IMR-90 (cell line): ENCODE results near the gene MOXD1. TPM values are rescaled to one million over a fixed set of nuclear protein-coding genes. Genes with fewer than 3 reads are reported as not detected.

ENCODE experiments used
- ATAC-seq: fragments of 200-7000 bp; cut with Tn5 transposase; 2 replicates; pipeline ENCODE4 v1.9.1; 2020; ENCODE audit warnings: low read depth, mild to moderate bottlenecking, moderate library complexity
- BruUV-seq: library from RNA; stranded (reverse); fragments of 400-500 nt; replicated peaks from 2 replicates; lab custom pipeline; 2021; lab: Mats Ljungman, UMichigan
- CTCF ChIA-PET: fragments of 300-600 bp; formaldehyde crosslinking; extraction: SDS; loops from one replicate; lab custom pipeline; 2021; ENCODE audit warnings: antibody characterized with exemption; lab: Yijun Ruan, JAX
- POLR2A ChIA-PET: fragments of 300-600 bp; sonication (Branson Sonifier 250); formaldehyde crosslinking; loops from one replicate; lab custom pipeline; 2022; ENCODE audit warnings: antibody characterized with exemption; ENCODE audit not compliant: unreplicated experiment; lab: Charles Lee
- DNase-seq: peaks from one replicate; pipeline ENCODE4 v3.0.0; 2013
- H2AFZ ChIP-seq: replicated peaks from 2 replicates; pipeline ENCODE3; 2013; ENCODE audit warnings: low read length, mild to moderate bottlenecking; ENCODE audit not compliant: poor library complexity
- H2AK5ac ChIP-seq: 2 replicates; pipeline ENCODE4 v1.6.1; 2013; ENCODE audit warnings: low read depth, low read length, inconsistent platforms
- H2AK9ac ChIP-seq: replicated peaks from 2 replicates; pipeline ENCODE3; 2013; ENCODE audit warnings: mild to moderate bottlenecking, low read depth, low read length, moderate library complexity; ENCODE audit not compliant: poor library complexity
- H2BK120ac ChIP-seq: 2 replicates; pipeline ENCODE4 v1.6.1; 2013; ENCODE audit warnings: low read depth, low read length, inconsistent platforms
- H2BK15ac ChIP-seq: 3 replicates; pipeline ENCODE4 v1.6.1; 2013; ENCODE audit warnings: low read depth, low read length, inconsistent platforms
- H2BK20ac ChIP-seq: 2 replicates; pipeline ENCODE4 v1.6.1; 2013; ENCODE audit warnings: low read depth, mild to moderate bottlenecking, inconsistent platforms, low read length, moderate library complexity
- H2BK5ac ChIP-seq: 2 replicates; pipeline ENCODE4 v1.6.1; 2013; ENCODE audit warnings: mild to moderate bottlenecking, low read depth, low read length, inconsistent platforms; ENCODE audit not compliant: poor library complexity, severe bottlenecking
- H3K14ac ChIP-seq: replicated peaks from 2 replicates; pipeline ENCODE4 v1.6.1; 2013; ENCODE audit warnings: low read depth, low read length, inconsistent platforms
- H3K18ac ChIP-seq: 2 replicates; pipeline ENCODE4 v1.6.1; 2013; ENCODE audit warnings: low read depth, low read length, control low read depth
- H3K23ac ChIP-seq: 2 replicates; pipeline ENCODE4 v1.6.1; 2013; ENCODE audit warnings: low read depth, low read length, inconsistent platforms
- H3K27ac ChIP-seq: 2 replicates; pipeline ENCODE4 v1.5.1; 2013; ENCODE audit warnings: mild to moderate bottlenecking, control low read depth, low read length; ENCODE audit not compliant: insufficient read depth
- H3K27me3 ChIP-seq: 2 replicates; pipeline ENCODE4 v1.6.1; 2013; ENCODE audit warnings: low read length; ENCODE audit not compliant: control insufficient read depth, insufficient read depth
- H3K36me3 ChIP-seq: 2 replicates; pipeline ENCODE4 v1.6.1; 2013; ENCODE audit warnings: low read length, mixed read lengths; ENCODE audit not compliant: control insufficient read depth, insufficient read depth
- H3K4ac ChIP-seq: 2 replicates; pipeline ENCODE4 v1.6.1; 2013; ENCODE audit warnings: low read depth, low read length, inconsistent platforms
- H3K4me1 ChIP-seq: 2 replicates; pipeline ENCODE4 v1.6.1; 2013; ENCODE audit warnings: low read length, mixed read lengths; ENCODE audit not compliant: control insufficient read depth, insufficient read depth
- H3K4me2 ChIP-seq: 2 replicates; pipeline ENCODE4 v1.6.1; 2013; ENCODE audit warnings: low read depth, mild to moderate bottlenecking, control low read depth, low read length, moderate library complexity
- H3K4me3 ChIP-seq: 2 replicates; pipeline ENCODE4 v1.5.1; 2013; ENCODE audit warnings: low read depth, mild to moderate bottlenecking, control low read depth, low read length, moderate library complexity; ENCODE audit not compliant: insufficient read depth
- H3K56ac ChIP-seq: 2 replicates; pipeline ENCODE4 v1.6.1; 2013; ENCODE audit warnings: low read length, inconsistent platforms; ENCODE audit not compliant: insufficient read depth; ENCODE audit errors: extremely low read depth
- H3K79me1 ChIP-seq, 2 experiments: 2 replicates each; pipeline ENCODE4 v1.6.1; 2013; ENCODE audit warnings: low read length in 2 of 2, inconsistent platforms in 1 of 2, low read depth in 1 of 2
- H3K9ac ChIP-seq: 2 replicates; pipeline ENCODE4 v1.6.1; 2013; ENCODE audit warnings: low read depth, low read length, control low read depth
- H3K9me1 ChIP-seq: 2 replicates; pipeline ENCODE4 v1.6.1; 2013; ENCODE audit warnings: low read length, inconsistent platforms; ENCODE audit not compliant: insufficient read depth
- H3K9me3 ChIP-seq: 2 replicates; pipeline ENCODE4 v1.6.1; 2013; ENCODE audit warnings: low read length; ENCODE audit not compliant: control insufficient read depth, insufficient read depth
- H4K20me1 ChIP-seq: 2 replicates; pipeline ENCODE4 v1.6.1; 2013; ENCODE audit warnings: low read length, inconsistent platforms; ENCODE audit not compliant: insufficient read depth
- H4K5ac ChIP-seq: 2 replicates; pipeline ENCODE4 v1.6.1; 2013; ENCODE audit warnings: mild to moderate bottlenecking, low read depth, low read length, control low read depth
- H4K8ac ChIP-seq, 2 experiments: 2 replicates each; pipeline ENCODE4 v1.6.1; 2013; ENCODE audit warnings: low read depth in 2 of 2, low read length in 2 of 2, control low read depth in 1 of 2, inconsistent platforms in 1 of 2
- H4K91ac ChIP-seq: 2 replicates; pipeline ENCODE4 v1.6.1; 2013; ENCODE audit warnings: low read depth, low read length, inconsistent platforms; ENCODE audit not compliant: insufficient read depth
- BHLHE40 ChIP-seq: fragments of 150-350 bp; IDR thresholded peaks from 2 replicates; pipeline ENCODE4 v1.6.1; 2016; ENCODE audit warnings: mild to moderate bottlenecking, low read depth, low read length
- CTCF ChIP-seq: conservative IDR thresholded peaks from 2 replicates; pipeline ENCODE4 v1.5.1; 2012; ENCODE audit warnings: mild to moderate bottlenecking, low read depth, low read length, improper control_type of control experiment
- FOS ChIP-seq: fragments of 150-350 bp; IDR thresholded peaks from 2 replicates; pipeline ENCODE4 v1.6.1; 2016; ENCODE audit warnings: low read depth, low read length
- MAZ ChIP-seq: IDR thresholded peaks from 2 replicates; pipeline ENCODE4 v1.6.1; 2012; ENCODE audit warnings: low read depth, mild to moderate bottlenecking, low read length, improper control_type of control experiment, moderate library complexity, borderline replicate concordance
- RAD21 ChIP-seq: IDR thresholded peaks from 2 replicates; pipeline ENCODE4 v1.6.1; 2012; ENCODE audit warnings: low read length, improper control_type of control experiment
- WGBS, 2 experiments: methylation state at CpG; one replicate each; pipeline versions ENCODE4 v1.1.5 to v1.1.7; 2013; ENCODE audit warnings: missing lambda C conversion rate in 2 of 2; ENCODE audit not compliant: insufficient read length in 1 of 2; ENCODE audit errors: extremely low coverage in 2 of 2; 5-methylcytosine and 5-hydroxymethylcytosine counted together
- dilution Hi-C: fragments of 300-500 bp; cut with HindIII; formaldehyde crosslinking; loops from one replicate; pipeline ENCODE4 v1.14.3; 2018; ENCODE audit warnings: low sequenced_read_pairs; ENCODE audit not compliant: unreplicated experiment
- in situ Hi-C: fragments of 300-500 bp; cut with MboI; formaldehyde crosslinking; loops from 3 replicates; pipeline ENCODE4 v1.14.3; 2019; ENCODE audit warnings: low sequenced_read_pairs, inconsistent platforms, mixed read lengths
- intact Hi-C: fragments of 100-400 bp; cut with micrococcal nuclease; formaldehyde crosslinking; loops from 2 replicates; pipeline ENCODE4 v1.10.0; 2022
- polyA plus RNA-seq, 3 experiments: library from polyadenylated mRNA; depleted of rRNA; stranded (reverse); fragments of >200 nt; gene quantifications; 2 replicates each; pipeline ENCODE4 v1.2.3, GENCODE V29; 2012; ENCODE audit warnings: low replicate concordance in 1 of 3
- total RNA-seq: library from RNA; depleted of rRNA; stranded (reverse); fragments of >200 nt; gene quantifications from 2 replicates; pipeline ENCODE4 v1.2.3, GENCODE V29; 2012
- TF ChIP-seq, protein P1 (sequence below): fragments of 150-350 bp; IDR thresholded peaks from 2 replicates; pipeline ENCODE4 v1.6.1; 2017; ENCODE audit warnings: mild to moderate bottlenecking, antibody characterized with exemption, low read length, low read depth
- TF ChIP-seq, protein P2 (sequence below): fragments of 150-350 bp; IDR thresholded peaks from 2 replicates; pipeline ENCODE4 v1.6.1; 2016; ENCODE audit warnings: low read depth, mild to moderate bottlenecking, low read length, moderate library complexity, borderline replicate concordance

Gene MOXD1
- total and polyA plus RNA-seq, 2 of the 4 experiments (the other 2 are of a cell fraction): 10.0 to 19.4 TPM

DNA sequence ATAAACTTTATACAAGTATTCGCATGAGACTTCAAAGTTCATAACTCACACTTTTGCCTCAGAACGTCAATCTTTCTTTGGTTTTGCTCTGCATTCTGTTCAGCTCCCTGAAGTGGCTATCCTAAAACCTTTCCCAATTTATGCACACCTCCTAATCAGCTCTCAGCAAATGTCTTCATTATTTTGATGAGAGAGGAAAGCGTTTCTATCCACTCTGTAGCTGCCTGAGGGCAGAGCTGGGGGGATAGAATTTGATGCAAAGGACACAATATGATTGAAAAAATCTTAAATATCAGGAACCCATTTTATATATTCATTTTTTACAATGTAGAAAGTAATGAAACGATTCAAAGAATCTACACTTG lies 66.8 kb downstream of the MOXD1 start:
- Histone ChIP-seq H2BK20ac (peak overlapping the region; percentile 79), H3K4me2 (peak overlapping the region; percentile 68; the same call in 1 of the 2 replicates), H3K23ac (no peak overlapping the region; the same call in 1 of the 2 replicates), H3K4me1 (peaks cover 2% of the 10 kb centered on the region; the same call in 1 of the 2 replicates), H3K9ac (no peak overlapping the region), H3K18ac (no peak overlapping the region), H4K5ac (no peak overlapping the region), H3K4me3 (no peak overlapping the region), H4K20me1 (no peaks in the 10 kb centered on the region), H4K8ac (peak overlapping the region in 1 of 2 experiments; percentile 52; a peak in 2 of 4 replicates), H3K9me3 (peaks cover 3% of the 10 kb centered on the region; the same call in 1 of the 2 replicates), H3K4ac (peak overlapping the region; percentile 59), H3K79me1 (no peaks in the 10 kb centered on the region), H2AFZ (no peak overlapping the region), H3K9me1 (peaks cover 2% of the 10 kb centered on the region; the same call in 1 of the 2 replicates), H2BK120ac (peak overlapping the region; percentile 70), H3K27ac (no peak overlapping the region), H4K91ac (no peak overlapping the region), H2AK9ac (no peak overlapping the region), H3K14ac (peak overlapping the region; percentile 53), H3K56ac (peak overlapping the region; percentile 34; the same call in 1 of the 2 replicates), H2BK15ac (no peak overlapping the region), H3K36me3 (no peaks in the 10 kb centered on the region), H2BK5ac (peak overlapping the region; percentile 75), H3K27me3 (no peaks in the 10 kb centered on the region), H2AK5ac (no peak overlapping the region)
- no peak for TF ChIP-seq CTCF
- TF ChIP-seq, protein P1, sequence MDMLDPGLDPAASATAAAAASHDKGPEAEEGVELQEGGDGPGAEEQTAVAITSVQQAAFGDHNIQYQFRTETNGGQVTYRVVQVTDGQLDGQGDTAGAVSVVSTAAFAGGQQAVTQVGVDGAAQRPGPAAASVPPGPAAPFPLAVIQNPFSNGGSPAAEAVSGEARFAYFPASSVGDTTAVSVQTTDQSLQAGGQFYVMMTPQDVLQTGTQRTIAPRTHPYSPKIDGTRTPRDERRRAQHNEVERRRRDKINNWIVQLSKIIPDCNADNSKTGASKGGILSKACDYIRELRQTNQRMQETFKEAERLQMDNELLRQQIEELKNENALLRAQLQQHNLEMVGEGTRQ: no peak
- TF ChIP-seq BHLHE40: no peak
- no peak for TF ChIP-seq MAZ
- TF ChIP-seq, protein P2, sequence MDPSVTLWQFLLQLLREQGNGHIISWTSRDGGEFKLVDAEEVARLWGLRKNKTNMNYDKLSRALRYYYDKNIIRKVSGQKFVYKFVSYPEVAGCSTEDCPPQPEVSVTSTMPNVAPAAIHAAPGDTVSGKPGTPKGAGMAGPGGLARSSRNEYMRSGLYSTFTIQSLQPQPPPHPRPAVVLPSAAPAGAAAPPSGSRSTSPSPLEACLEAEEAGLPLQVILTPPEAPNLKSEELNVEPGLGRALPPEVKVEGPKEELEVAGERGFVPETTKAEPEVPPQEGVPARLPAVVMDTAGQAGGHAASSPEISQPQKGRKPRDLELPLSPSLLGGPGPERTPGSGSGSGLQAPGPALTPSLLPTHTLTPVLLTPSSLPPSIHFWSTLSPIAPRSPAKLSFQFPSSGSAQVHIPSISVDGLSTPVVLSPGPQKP: no peak
- no peak for TF ChIP-seq FOS
- TF ChIP-seq RAD21: no peak
- CTCF ChIA-PET: interaction anchor here (1.1 to 1.3 kb wide), 2 partner anchors 13 to 36 kb away, joined by 3 to 4 read pairs; no protein-coding TSS in a partner anchor
- no TSS peak for BruUV-seq
- ATAC-seq (no peak; the same call in 1 of the 2 replicates), DNase-seq (no peak)
- POLR2A ChIA-PET: no interaction called here
- intact Hi-C loops: no loop called here
- in situ Hi-C loops: no loop called here
- no CpG with 5 or more reads among the region's 4 CpGs for WGBS, 2 experiments
- dilution Hi-C loops: no loop called here
